ENCODE results near the gene RASSF7.

- TF ChIP-seq TCF4 (CRISPR knock-in tag; IDR thresholded peaks at IDR 0.05; ENCODE audit: borderline replicate concordance) (no peak), PATZ1 (CRISPR knock-in tag; IDR thresholded peaks at IDR 0.05; ENCODE audit: borderline replicate concordance) (no peak)
These were observed 14.0 kb downstream of the RASSF7 start for GRCh38 chr11:574632-575312.

All from SK-N-SH treated with all-trans-retinoic acid at 6 μM for 48 hours (cell line).